HepG2 (cell line): Measurements from ENCODE around the gene ADAMTSL4. TPM values are rescaled to one million over a fixed set of nuclear protein-coding genes. Genes with fewer than 3 reads are reported as not detected.

Experiments
- ATF7-NPFF ChIP-seq: sonication (generic); formaldehyde crosslinking; IDR thresholded peaks from 2 replicates; pipeline ENCODE4 v1.8.1; 2023; ENCODE audit warnings: mild to moderate bottlenecking, low read depth, missing genetic modification reagents, moderate library complexity
- DDIT3 ChIP-seq: sonication (generic); formaldehyde crosslinking; IDR thresholded peaks from 2 replicates; pipeline ENCODE4 v1.4.0; 2020; ENCODE audit warnings: mild to moderate bottlenecking, missing genetic modification reagents
- FOXA3 ChIP-seq: IDR thresholded peaks from 2 replicates; pipeline ENCODE4 v1.6.1; 2016; ENCODE audit warnings: missing genetic modification reagents, missing compliant biosample characterization
- HES4 ChIP-seq: sonication (generic); formaldehyde crosslinking; IDR thresholded peaks from 2 replicates; pipeline ENCODE4 v1.9.0; 2021; ENCODE audit warnings: mild to moderate bottlenecking, missing genetic modification reagents, borderline replicate concordance
- HMGXB3 ChIP-seq: sonication (generic); formaldehyde crosslinking; IDR thresholded peaks from 2 replicates; pipeline ENCODE4 v1.4.0; 2020; ENCODE audit warnings: missing genetic modification reagents, borderline replicate concordance
- MAX ChIP-seq: IDR thresholded peaks from 2 replicates; pipeline ENCODE4 v1.6.1; 2012; ENCODE audit warnings: inconsistent platforms
- NCOR1 ChIP-seq: fragments of 200-600 bp; sonication (generic); IDR thresholded peaks from 2 replicates; pipeline ENCODE4 v1.7.0; 2017; ENCODE audit warnings: antibody characterized with exemption, low read length, borderline replicate concordance
- PITX1 ChIP-seq: sonication (generic); formaldehyde crosslinking; IDR thresholded peaks from 2 replicates; pipeline ENCODE4 v1.5.1; 2020; ENCODE audit warnings: mild to moderate bottlenecking, missing genetic modification reagents
- ZNF160 ChIP-seq: sonication (generic); formaldehyde crosslinking; IDR thresholded peaks from 2 replicates; pipeline ENCODE4 v1.8.0; 2022; ENCODE audit warnings: mild to moderate bottlenecking, inconsistent platforms, missing genetic modification reagents
- ZNF234 ChIP-seq: sonication (generic); formaldehyde crosslinking; conservative IDR thresholded peaks from 2 replicates; pipeline ENCODE4 v1.5.1; 2020; ENCODE audit warnings: mild to moderate bottlenecking, missing genetic modification reagents
- ZNF510 ChIP-seq: sonication (generic); formaldehyde crosslinking; IDR thresholded peaks from 2 replicates; pipeline ENCODE4 v1.4.0; 2020; ENCODE audit warnings: low read depth, mild to moderate bottlenecking, missing genetic modification reagents
- ZNF512 ChIP-seq: sonication (generic); formaldehyde crosslinking; IDR thresholded peaks from 2 replicates; pipeline ENCODE4 v1.4.0; 2020; ENCODE audit warnings: mild to moderate bottlenecking, missing genetic modification reagents
- ZNF546 ChIP-seq: sonication (generic); formaldehyde crosslinking; conservative IDR thresholded peaks from 2 replicates; pipeline ENCODE4 v1.8.1; 2023; ENCODE audit warnings: mild to moderate bottlenecking, missing genetic modification reagents
- ZNF562 ChIP-seq: sonication (generic); formaldehyde crosslinking; IDR thresholded peaks from 2 replicates; pipeline ENCODE4 v1.8.0; 2022; ENCODE audit warnings: missing genetic modification reagents, borderline replicate concordance
- ZNF580 ChIP-seq: IDR thresholded peaks from 2 replicates; pipeline ENCODE4 v1.6.1; 2016; ENCODE audit warnings: low read depth, borderline replicate concordance
- ZNF597 ChIP-seq: sonication (generic); formaldehyde crosslinking; IDR thresholded peaks from 2 replicates; pipeline ENCODE4 v1.5.0; 2020; ENCODE audit warnings: missing genetic modification reagents
- ZNF761 ChIP-seq: sonication (generic); formaldehyde crosslinking; conservative IDR thresholded peaks from 2 replicates; pipeline ENCODE4 v1.4.0; 2020; ENCODE audit warnings: mild to moderate bottlenecking, missing genetic modification reagents
- ZNF768 ChIP-seq: sonication (generic); formaldehyde crosslinking; IDR thresholded peaks from 2 replicates; pipeline ENCODE4 v1.4.0; 2020; ENCODE audit warnings: missing genetic modification reagents
- polyA plus RNA-seq, 8 experiments: library from polyadenylated mRNA; depleted of rRNA in 3 of 8; stranded (reverse) in 7 of 8; unstranded in 1 of 8; fragments of >200 nt; fragmentation: Illumina TruSeq in 4 of 8; extraction: Trizol in 4 of 8; gene quantifications; 2 replicates each; pipeline versions ENCODE4 v1.2.1 to v1.2.3, GENCODE V29; 2011 to 2016; ENCODE audit warnings: low read depth in 4 of 8, missing spikeins in 1 of 8, mixed read lengths in 1 of 8; ENCODE audit not compliant: insufficient read depth in 1 of 8
- total RNA-seq, 5 experiments: library from RNA; depleted of rRNA; stranded (reverse); fragments of >200 nt; fragmentation: Illumina TruSeq; extraction: Trizol; gene quantifications; 2 replicates each; pipeline ENCODE4 v1.2.3, GENCODE V29; 2016; ENCODE audit warnings: low read depth in 1 of 5

The ADAMTSL4 gene
- total and polyA plus RNA-seq, 2 of the 13 experiments (the other 11 are each of a cell fraction or from before 2014, with no cell fraction given), result 3.9 to 16.4 TPM

GRCh38 chr1:150579110-150579944 lies 30.1 kb downstream of the ADAMTSL4 start, which contains the start of gene MCL1 (continued):
- no peak for TF ChIP-seq ZNF597
- TF ChIP-seq ZNF546, result peak; percentile 90; the same call in 1 of the 2 replicates
- no peak; the same call in 1 of the 2 replicates for TF ChIP-seq MAX
- TF ChIP-seq ZNF580 (CRISPR knock-in tag), result peak; percentile 63; the same call in 1 of the 2 replicates
- 0 out of 2 replicates have a peak, but pooled peaks have one; percentile 48 for TF ChIP-seq DDIT3 (CRISPR knock-in tag)
- TF ChIP-seq ZNF761 (CRISPR knock-in tag), result no peak
- TF ChIP-seq ZNF768 (CRISPR knock-in tag), result peak; percentile 36; the same call in 1 of the 2 replicates
- no peak for TF ChIP-seq HMGXB3 (CRISPR knock-in tag)
- TF ChIP-seq PITX1, result no peak
- peak; percentile 28; the same call in 1 of the 2 replicates for TF ChIP-seq ATF7-NPFF (CRISPR knock-in tag)
- no peak for TF ChIP-seq ZNF512 (CRISPR knock-in tag)
- peak; percentile 62; the same call in 1 of the 2 replicates for TF ChIP-seq ZNF234 (CRISPR knock-in tag)
- TF ChIP-seq ZNF562 (CRISPR knock-in tag), result no peak
- peak; percentile 46; the same call in 1 of the 2 replicates for TF ChIP-seq HES4 (CRISPR knock-in tag)
- no peak for TF ChIP-seq NCOR1
- TF ChIP-seq FOXA3, result 0 out of 2 replicates have a peak, but pooled peaks have one; percentile 2
- TF ChIP-seq ZNF160 (CRISPR knock-in tag), result no peak
- no peak for TF ChIP-seq ZNF510 (CRISPR knock-in tag)
